Sigmoid colon (tissue), 4 donors: ENCODE data around the gene BPTF.
"Not testable (repeated sequence)": the region's sequence is repeated elsewhere in the genome, so short reads cannot be mapped to it uniquely, and the experiment has no call there.

ENCODE experiments used
- POLR2A ChIP-seq, 2 donors: fragments of 450-650 bp; IDR thresholded peaks; one replicate each; pipeline ENCODE4 v1.6.1; 2016; ENCODE audit warnings: antibody characterized with exemption in 2 of 2, mild to moderate bottlenecking in 2 of 2, moderate library complexity in 2 of 2
- POLR2AphosphoS5 ChIP-seq, 4 donors: sonication (generic); formaldehyde crosslinking; IDR thresholded peaks; one replicate each; pipeline ENCODE4 v1.6.1; 2017; ENCODE audit warnings: antibody characterized with exemption in 4 of 4
- TF ChIP-seq, protein P1 (sequence below), 4 experiments: fragments of 450-650 bp in 3 of 4; fragments of 200-600 bp in 1 of 4; IDR thresholded peaks; one replicate each; pipeline ENCODE4 v1.5.1; 2016 to 2019; ENCODE audit warnings: antibody characterized with exemption in 4 of 4, mild to moderate bottlenecking in 3 of 4, moderate library complexity in 2 of 4

DNA sequence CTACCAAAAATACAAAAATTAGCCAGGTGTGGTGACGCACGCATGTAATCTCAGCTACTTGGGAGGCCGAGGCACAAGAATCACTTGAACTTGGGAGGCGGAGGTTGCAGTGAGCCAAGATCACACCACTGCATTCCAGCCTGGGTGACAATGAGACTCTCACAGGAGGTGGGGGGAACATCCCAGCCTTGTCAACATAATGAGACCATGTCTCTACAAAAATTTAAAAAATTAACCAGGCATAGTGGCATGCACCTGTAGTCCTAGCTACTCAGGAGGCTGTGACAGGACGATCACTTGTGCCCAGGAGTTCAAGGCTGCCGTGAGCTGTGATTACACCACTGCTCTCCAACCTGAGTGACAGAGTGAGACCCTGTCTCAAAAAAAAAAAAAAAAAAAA lies 151.0 kb downstream of the BPTF start:
- TF ChIP-seq, protein P1, sequence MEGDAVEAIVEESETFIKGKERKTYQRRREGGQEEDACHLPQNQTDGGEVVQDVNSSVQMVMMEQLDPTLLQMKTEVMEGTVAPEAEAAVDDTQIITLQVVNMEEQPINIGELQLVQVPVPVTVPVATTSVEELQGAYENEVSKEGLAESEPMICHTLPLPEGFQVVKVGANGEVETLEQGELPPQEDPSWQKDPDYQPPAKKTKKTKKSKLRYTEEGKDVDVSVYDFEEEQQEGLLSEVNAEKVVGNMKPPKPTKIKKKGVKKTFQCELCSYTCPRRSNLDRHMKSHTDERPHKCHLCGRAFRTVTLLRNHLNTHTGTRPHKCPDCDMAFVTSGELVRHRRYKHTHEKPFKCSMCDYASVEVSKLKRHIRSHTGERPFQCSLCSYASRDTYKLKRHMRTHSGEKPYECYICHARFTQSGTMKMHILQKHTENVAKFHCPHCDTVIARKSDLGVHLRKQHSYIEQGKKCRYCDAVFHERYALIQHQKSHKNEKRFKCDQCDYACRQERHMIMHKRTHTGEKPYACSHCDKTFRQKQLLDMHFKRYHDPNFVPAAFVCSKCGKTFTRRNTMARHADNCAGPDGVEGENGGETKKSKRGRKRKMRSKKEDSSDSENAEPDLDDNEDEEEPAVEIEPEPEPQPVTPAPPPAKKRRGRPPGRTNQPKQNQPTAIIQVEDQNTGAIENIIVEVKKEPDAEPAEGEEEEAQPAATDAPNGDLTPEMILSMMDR (IDR thresholded peaks at IDR 0.05): not testable (repeated sequence)
- not testable (repeated sequence) for TF ChIP-seq POLR2AphosphoS5, POLR2A (IDR thresholded peaks at IDR 0.05)
